CD14-positive monocyte (primary cell): ENCODE results near the gene TDRD3. TPM values are rescaled to one million over a fixed set of nuclear protein-coding genes. Genes with fewer than 3 reads are reported as not detected.

Experiments used
- DNase-seq, 3 donors: peaks; one replicate each; pipeline ENCODE4 v3.0.0-alpha.2; 2011 to 2022
- H2AFZ ChIP-seq: 2 replicates; pipeline ENCODE4 v1.6.0; 2012; ENCODE audit warnings: mild to moderate bottlenecking, low read depth, low read length, inconsistent platforms; ENCODE audit not compliant: insufficient read depth, poor library complexity, severe bottlenecking
- H3K27ac ChIP-seq, 2 donors: 1 replicate in 1 of 2; 2 replicates in 1 of 2; pipeline ENCODE4 v1.5.1; 2012 to 2013; ENCODE audit warnings: low read length in 2 of 2, control low read depth in 1 of 2, inconsistent platforms in 1 of 2, low read depth in 1 of 2, mild to moderate bottlenecking in 1 of 2
- H3K27me3 ChIP-seq, 2 donors: one replicate each; pipeline versions ENCODE4 v1.6.0 to v1.6.1; 2011 to 2013; ENCODE audit warnings: low read length in 2 of 2; ENCODE audit not compliant: control insufficient read depth in 2 of 2, insufficient read depth in 2 of 2
- H3K36me3 ChIP-seq, 2 donors: replicated peaks in 1 of 2; 1 replicate in 1 of 2; 2 replicates in 1 of 2; pipeline versions ENCODE4 v1.5.1 to v1.6.1; 2012 to 2013; ENCODE audit warnings: low read length in 2 of 2, control low read depth in 1 of 2, inconsistent platforms in 1 of 2, mild to moderate bottlenecking in 1 of 2; ENCODE audit not compliant: insufficient read depth in 2 of 2, control insufficient read depth in 1 of 2
- H3K4me1 ChIP-seq, 2 donors: 1 replicate in 1 of 2; 2 replicates in 1 of 2; pipeline versions ENCODE4 v1.5.1 to v1.6.1; 2012 to 2013; ENCODE audit warnings: low read length in 2 of 2, control low read depth in 1 of 2, inconsistent platforms in 1 of 2, mild to moderate bottlenecking in 1 of 2, moderate library complexity in 1 of 2; ENCODE audit not compliant: insufficient read depth in 2 of 2, control insufficient read depth in 1 of 2
- H3K4me2 ChIP-seq: replicated peaks from 2 replicates; pipeline ENCODE3; 2012; ENCODE audit warnings: low read length, moderate library complexity, mild to moderate bottlenecking; ENCODE audit not compliant: poor library complexity, severe bottlenecking; ENCODE audit errors: extremely low read depth
- H3K4me3 ChIP-seq, 3 experiments: fragments of 200-600 bp in 1 of 3; sonication (generic) in 1 of 3; replicated peaks in 1 of 3; 1 replicate in 2 of 3; 2 replicates in 1 of 3; pipeline ENCODE4 v1.5.1; 2011 to 2013; ENCODE audit warnings: low read length in 3 of 3, mild to moderate bottlenecking in 3 of 3, control low read depth in 2 of 3, low read depth in 2 of 3, inconsistent platforms in 1 of 3, moderate library complexity in 1 of 3
- H3K79me2 ChIP-seq: 2 replicates; pipeline ENCODE4 v1.6.0; 2012; ENCODE audit warnings: mild to moderate bottlenecking, control low read depth, inconsistent platforms, low read length, moderate library complexity; ENCODE audit not compliant: insufficient read depth
- H3K9ac ChIP-seq: 2 replicates; pipeline ENCODE4 v1.6.0; 2017; ENCODE audit warnings: low read length, mild to moderate bottlenecking; ENCODE audit not compliant: insufficient read depth, poor library complexity, severe bottlenecking
- H3K9me3 ChIP-seq, 2 donors: replicated peaks in 1 of 2; 1 replicate in 1 of 2; 2 replicates in 1 of 2; pipeline versions ENCODE4 v1.5.1 to v1.6.1; 2012 to 2013; ENCODE audit warnings: low read length in 2 of 2, control low read depth in 1 of 2; ENCODE audit not compliant: control insufficient read depth in 1 of 2, insufficient read depth in 1 of 2
- H4K20me1 ChIP-seq: 2 replicates; pipeline ENCODE4 v1.6.0; 2012; ENCODE audit warnings: mild to moderate bottlenecking, low read length, control low read depth, moderate library complexity; ENCODE audit not compliant: insufficient read depth
- H3K27ac Mint-ChIP-seq, 7 donors: one replicate each; pipeline ENCODE4 v1.8.0; 2020; ENCODE audit warnings: mild to moderate bottlenecking in 7 of 7, mixed read lengths in 7 of 7, moderate library complexity in 6 of 7, inconsistent platforms in 2 of 7
- H3K27me3 Mint-ChIP-seq, 3 donors: one replicate each; pipeline ENCODE4 v1.8.0; 2021 to 2022; ENCODE audit warnings: low read depth in 3 of 3, mild to moderate bottlenecking in 3 of 3, mixed read lengths in 3 of 3, moderate library complexity in 3 of 3, inconsistent platforms in 1 of 3
- H3K36me3 Mint-ChIP-seq, 2 donors: one replicate each; pipeline ENCODE4 v1.8.0; 2020; ENCODE audit warnings: mixed read lengths in 2 of 2, inconsistent platforms in 1 of 2, mild to moderate bottlenecking in 1 of 2
- H3K4me1 Mint-ChIP-seq: one replicate; pipeline ENCODE4 v1.8.0; 2020; ENCODE audit warnings: mild to moderate bottlenecking, mixed read lengths
- H3K4me3 Mint-ChIP-seq, 2 donors: one replicate each; pipeline ENCODE4 v1.8.0; 2020; ENCODE audit warnings: mild to moderate bottlenecking in 2 of 2, mixed read lengths in 2 of 2, moderate library complexity in 1 of 2
- H3K9me3 Mint-ChIP-seq, 7 donors: one replicate each; pipeline ENCODE4 v1.8.0; 2020 to 2022; ENCODE audit warnings: mixed read lengths in 7 of 7, mild to moderate bottlenecking in 6 of 7, moderate library complexity in 6 of 7, inconsistent platforms in 2 of 7
- CTCF ChIP-seq: fragments of 200-600 bp; IDR thresholded peaks from one replicate; pipeline ENCODE4 v1.8.0; 2022; ENCODE audit warnings: antibody characterized with exemption, mild to moderate bottlenecking
- WGBS: methylation state at CpG from one replicate; pipeline ENCODE4 v1.1.5; 2013; ENCODE audit warnings: missing lambda C conversion rate; ENCODE audit not compliant: insufficient coverage; 5-methylcytosine and 5-hydroxymethylcytosine counted together
- intact Hi-C, 2 donors: fragments of 100-400 bp; cut with micrococcal nuclease; formaldehyde crosslinking; loops; one replicate each; pipeline versions ENCODE4 v1.15.0 to v1.15.1; 2023
- polyA plus RNA-seq, 3 donors: library from polyadenylated mRNA; depleted of rRNA in 1 of 3; unstranded in 2 of 3; stranded (reverse) in 1 of 3; fragments of 300-500 nt in 2 of 3; fragments of >200 nt in 1 of 3; fragmentation: Illumina TruSeq in 2 of 3; gene quantifications; 1 replicate in 2 of 3; 2 replicates in 1 of 3; pipeline ENCODE4 v1.2.3, GENCODE V29; 2012 to 2021

TDRD3 gene
- polyA plus RNA-seq, 3 donors = 2.7 to 4.8 (median 4.7) TPM

- Histone ChIP-seq H3K4me3 (peak overlapping the region; percentile 58 to 90 (median 60)), H3K9ac (peak overlapping the region; percentile 73), H3K4me2 (peak overlapping the region; percentile 98), H3K27ac (peak overlapping the region in 1 of 2 donors; percentile 83), H3K27me3 (no peaks in the 10 kb centered on the region), H3K4me1 (peaks cover 18 to 30% of the 10 kb centered on the region in 2 donors), H3K36me3 (no peaks in the 10 kb centered on the region), H4K20me1 (no peaks in the 10 kb centered on the region), H2AFZ (peak overlapping the region; percentile 78), H3K79me2 (peaks cover 45% of the 10 kb centered on the region), H3K9me3 (no peaks in the 10 kb centered on the region)
- intact Hi-C loops = loop anchor here in 1 of 2 donors (5.0 kb wide), 1 partner anchor 236 kb away; the partner anchor contains the start of gene DIAPH3
- no peak for DNase-seq
- Mint-ChIP-seq H3K4me3 (peak overlapping the region; percentile 91 to 98), H3K36me3 (peaks cover 0 to 2% of the 10 kb centered on the region in 2 donors), H3K9me3 (peaks cover 0 to 2% (median 0%) of the 10 kb centered on the region in 7 donors), H3K27ac (peak overlapping the region; percentile 90 to 96 (median 94)), H3K27me3 (no peaks in the 10 kb centered on the region), H3K4me1 (peaks cover 17% of the 10 kb centered on the region)
- 71% methylated on average over 1 of the region's 6 CpGs for WGBS
- no peak for TF ChIP-seq CTCF
These were observed 1.4 kb downstream of the TDRD3 start for GRCh38 chr13:60398379-60398891.

GRCh38 chr13:60398907-60399589 is 2.0 kb downstream of the TDRD3 start:
- no peaks in the 10 kb centered on the region for H3K27me3 ChIP-seq
- H3K27me3 Mint-ChIP-seq = no peaks in the 10 kb centered on the region
- H3K27ac ChIP-seq = peak overlapping the region in 1 of 2 donors; percentile 83
- peaks cover 0 to 2% (median 0%) of the 10 kb centered on the region in 7 donors for H3K9me3 Mint-ChIP-seq
- no peaks in the 10 kb centered on the region for H3K36me3 ChIP-seq
- no peak overlapping the region for H3K4me3 Mint-ChIP-seq
- H2AFZ ChIP-seq = no peak overlapping the region
- H4K20me1 ChIP-seq = no peaks in the 10 kb centered on the region
- no peaks in the 10 kb centered on the region for H3K9me3 ChIP-seq
- H3K4me3 ChIP-seq = peak overlapping the region in 1 of 3 experiments; percentile 90
- WGBS = 86% methylated on average over 1 of the region's 6 CpGs
- peaks cover 0 to 2% of the 10 kb centered on the region in 2 donors for H3K36me3 Mint-ChIP-seq
- peaks cover 17% of the 10 kb centered on the region for H3K4me1 Mint-ChIP-seq
- H3K79me2 ChIP-seq = peaks cover 51% of the 10 kb centered on the region
- TF ChIP-seq CTCF = no peak
- H3K27ac Mint-ChIP-seq = peak overlapping the region in 1 of 7 donors; percentile 18
- intact Hi-C loops = loop anchor here in 1 of 2 donors (5.0 kb wide), 1 partner anchor 237 kb away; the partner anchor contains the start of gene DIAPH3
- no peak overlapping the region for H3K9ac ChIP-seq
- DNase-seq = no peak
- H3K4me2 ChIP-seq = peak overlapping the region; percentile 98
- peaks cover 18 to 30% of the 10 kb centered on the region in 2 donors for H3K4me1 ChIP-seq
